ENCODE measurements around the gene TNFSF15. TPM values are rescaled to one million over a fixed set of nuclear protein-coding genes. Genes with fewer than 3 reads are reported as not detected.

TNFSF15 gene
- total RNA-seq, 1 experiment from 2014 or later, result not detected

GRCh38 chr9:114776683-114777399 is 29.0 kb downstream of the TNFSF15 start:
- CTCF ChIA-PET, result no interaction called here

More at GRCh38 chr9:114776683-114777399, 29.0 kb downstream of the TNFSF15 start:
- H3K9me2 ChIP-seq (ENCODE audit: insufficient read depth), result no peaks in the 10 kb centered on the region
- H4K20me1 ChIP-seq (ENCODE audit: insufficient read depth), result no peaks in the 10 kb centered on the region
- H3K9me3 ChIP-seq (ENCODE audit: control insufficient read depth in 1 of 2, insufficient read depth in 1 of 2, low read depth in 1 of 2, low read length in 2 of 2), result no peaks in the 10 kb centered on the region
- POLR2A ChIA-PET, result no interaction called here
- no peak overlapping the region for H3K4me3 ChIP-seq (replicated peaks in 1 of 2; ENCODE audit: low read depth in 1 of 2, low read length in 2 of 2)
- no peak for DNase-seq (ENCODE audit: low read depth, low spot score)
- TF ChIP-seq POLR2AphosphoS5 (IDR thresholded peaks at IDR 0.05; ENCODE audit: low read depth, low read length) (no peak), JUND (IDR thresholded peaks at IDR 0.05) (no peak), SIN3A (IDR thresholded peaks at IDR 0.05; ENCODE audit: low read depth) (no peak), ELF1 (IDR thresholded peaks at IDR 0.05; ENCODE audit: borderline replicate concordance, low read depth) (no peak), POLR2A (IDR thresholded peaks at IDR 0.05; ENCODE audit: borderline replicate concordance, extremely low read depth, insufficient read depth, insufficient read length) (no peak), EZH2 (IDR thresholded peaks at IDR 0.05) (no peak), REST (IDR thresholded peaks at IDR 0.05; ENCODE audit: low read depth) (no peak), ZBTB33 (IDR thresholded peaks at IDR 0.05; ENCODE audit: extremely low read depth, insufficient replicate concordance, low read length) (no peak), CBX3 (IDR thresholded peaks at IDR 0.05; ENCODE audit: low read depth) (no peak), ZNF274 (IDR thresholded peaks at IDR 0.05; ENCODE audit: low read depth, low read length) (no peak), SP1 (IDR thresholded peaks at IDR 0.05; ENCODE audit: low read depth) (no peak), ZFX (IDR thresholded peaks at IDR 0.05) (no peak), RAD21 (IDR thresholded peaks at IDR 0.05; ENCODE audit: low read depth) (no peak), SRF (IDR thresholded peaks at IDR 0.05; ENCODE audit: low read depth) (no peak), CEBPB (IDR thresholded peaks at IDR 0.05; ENCODE audit: low read depth) (no peak), EZH2phosphoT487 (IDR thresholded peaks at IDR 0.05; ENCODE audit: borderline replicate concordance) (no peak), YY1 (IDR thresholded peaks at IDR 0.05; ENCODE audit: extremely low read depth, insufficient replicate concordance, low read depth, low read length) (no peak), TCF7L2 (IDR thresholded peaks at IDR 0.05; ENCODE audit: borderline replicate concordance, extremely low read depth, insufficient read depth, insufficient read length) (no peak)
- TF ChIP-seq, protein P1, sequence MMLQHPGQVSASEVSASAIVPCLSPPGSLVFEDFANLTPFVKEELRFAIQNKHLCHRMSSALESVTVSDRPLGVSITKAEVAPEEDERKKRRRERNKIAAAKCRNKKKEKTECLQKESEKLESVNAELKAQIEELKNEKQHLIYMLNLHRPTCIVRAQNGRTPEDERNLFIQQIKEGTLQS (IDR thresholded peaks at IDR 0.05), result no peak
- TF ChIP-seq, protein P2, sequence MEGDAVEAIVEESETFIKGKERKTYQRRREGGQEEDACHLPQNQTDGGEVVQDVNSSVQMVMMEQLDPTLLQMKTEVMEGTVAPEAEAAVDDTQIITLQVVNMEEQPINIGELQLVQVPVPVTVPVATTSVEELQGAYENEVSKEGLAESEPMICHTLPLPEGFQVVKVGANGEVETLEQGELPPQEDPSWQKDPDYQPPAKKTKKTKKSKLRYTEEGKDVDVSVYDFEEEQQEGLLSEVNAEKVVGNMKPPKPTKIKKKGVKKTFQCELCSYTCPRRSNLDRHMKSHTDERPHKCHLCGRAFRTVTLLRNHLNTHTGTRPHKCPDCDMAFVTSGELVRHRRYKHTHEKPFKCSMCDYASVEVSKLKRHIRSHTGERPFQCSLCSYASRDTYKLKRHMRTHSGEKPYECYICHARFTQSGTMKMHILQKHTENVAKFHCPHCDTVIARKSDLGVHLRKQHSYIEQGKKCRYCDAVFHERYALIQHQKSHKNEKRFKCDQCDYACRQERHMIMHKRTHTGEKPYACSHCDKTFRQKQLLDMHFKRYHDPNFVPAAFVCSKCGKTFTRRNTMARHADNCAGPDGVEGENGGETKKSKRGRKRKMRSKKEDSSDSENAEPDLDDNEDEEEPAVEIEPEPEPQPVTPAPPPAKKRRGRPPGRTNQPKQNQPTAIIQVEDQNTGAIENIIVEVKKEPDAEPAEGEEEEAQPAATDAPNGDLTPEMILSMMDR (IDR thresholded peaks at IDR 0.05 in 2 of 3, conservative IDR thresholded peaks at IDR 0.05 in 1 of 3; ENCODE audit: borderline replicate concordance in 1 of 3, insufficient read depth in 1 of 3, low read depth in 2 of 3, low read length in 2 of 3), result no peak
- H3K4me1 ChIP-seq (ENCODE audit: control insufficient read depth in 1 of 2, insufficient read depth in 2 of 2, low read length in 2 of 2), result peaks cover 8 to 10% of the 10 kb centered on the region in 2 experiments; a peak in 2 of 4 replicates
- intact Hi-C loops (cut with micrococcal nuclease), result no loop called here
- no peaks in the 10 kb centered on the region for H3K79me2 ChIP-seq (ENCODE audit: insufficient read depth, low read length)
- no peaks in the 10 kb centered on the region for H3K36me3 ChIP-seq (ENCODE audit: control insufficient read depth in 1 of 2, insufficient read depth in 2 of 2, low read length in 2 of 2)
- H2AFZ ChIP-seq (ENCODE audit: low read depth, low read length, poor library complexity, severe bottlenecking), result no peak overlapping the region
- BruUV-seq (replicated peaks), result no TSS peak
- no peak overlapping the region for H3K4me2 ChIP-seq (ENCODE audit: low read length)
- RAD21 ChIA-PET (ENCODE audit: low non-redundant PET in 1 of 2, low total read pairs in 2 of 2, uncharacterized antibody in 2 of 2, unreplicated experiment in 2 of 2), result no interaction called here
- no peak overlapping the region for H3K9ac ChIP-seq (ENCODE audit: low read length)
- H3K27me3 ChIP-seq (ENCODE audit: insufficient read depth, low read length), result peaks cover 20% of the 10 kb centered on the region; the same call in 1 of the 2 replicates
- H3K27ac ChIP-seq (ENCODE audit: low read depth, low read length), result no peak overlapping the region
- ATAC-seq, result no peak
